Activated B cell treated with CpG ODN at 0.5 μM for 24 hours (primary cell): ENCODE results near the gene ARHGDIG. TPM values are rescaled to one million over a fixed set of nuclear protein-coding genes. Genes with fewer than 3 reads are reported as not detected.

Source experiments
- ATAC-seq: fragments of 200-7000 bp; cut with Tn5 transposase; one replicate; pipeline ENCODE4 v1.10.0; 2021; ENCODE audit warnings: low read depth, mild to moderate bottlenecking, moderate library complexity
- CTCF ChIA-PET: fragments of 350-600 bp; sonication (Branson Sonifier 250); formaldehyde crosslinking; loops from one replicate; lab custom pipeline; 2021; ENCODE audit warnings: antibody characterized with exemption; lab: Charles Lee
- POLR2A ChIA-PET: fragments of 350-600 bp; sonication (Branson Sonifier 250); formaldehyde crosslinking; loops from one replicate; lab custom pipeline; 2021; ENCODE audit warnings: antibody characterized with exemption; lab: Charles Lee
- DNase-seq: peaks from one replicate; pipeline ENCODE4 v3.0.0; 2022
- H3K27ac Mint-ChIP-seq: one replicate; pipeline ENCODE4 v1.8.0; 2020; ENCODE audit warnings: mixed read lengths
- H3K27me3 Mint-ChIP-seq: one replicate; pipeline ENCODE4 v1.8.0; 2021; ENCODE audit warnings: mixed read lengths
- H3K36me3 Mint-ChIP-seq: one replicate; pipeline ENCODE4 v1.8.0; 2021; ENCODE audit warnings: low read depth, mixed read lengths
- H3K4me1 Mint-ChIP-seq: one replicate; pipeline ENCODE4 v1.8.0; 2021; ENCODE audit warnings: mixed read lengths
- H3K4me3 Mint-ChIP-seq: one replicate; pipeline ENCODE4 v1.8.0; 2020; ENCODE audit warnings: mild to moderate bottlenecking, mixed read lengths
- H3K9me3 Mint-ChIP-seq: one replicate; pipeline ENCODE4 v1.8.0; 2020; ENCODE audit warnings: mixed read lengths
- intact Hi-C: fragments of 100-400 bp; cut with micrococcal nuclease; formaldehyde crosslinking; loops from one replicate; pipeline ENCODE4 v1.15.1; 2024
- total RNA-seq: library from RNA; stranded (reverse); gene quantifications from 2 replicates; pipeline ENCODE4 v1.2.3, GENCODE V29; 2022
- TF ChIP-seq, protein P1 (sequence below): fragments of 200-600 bp; IDR thresholded peaks from one replicate; pipeline ENCODE4 v1.8.0; 2022; ENCODE audit warnings: antibody characterized with exemption, mild to moderate bottlenecking

Gene ARHGDIG
- total RNA-seq, 1 donor from 2014 or later, result not detected

DNA sequence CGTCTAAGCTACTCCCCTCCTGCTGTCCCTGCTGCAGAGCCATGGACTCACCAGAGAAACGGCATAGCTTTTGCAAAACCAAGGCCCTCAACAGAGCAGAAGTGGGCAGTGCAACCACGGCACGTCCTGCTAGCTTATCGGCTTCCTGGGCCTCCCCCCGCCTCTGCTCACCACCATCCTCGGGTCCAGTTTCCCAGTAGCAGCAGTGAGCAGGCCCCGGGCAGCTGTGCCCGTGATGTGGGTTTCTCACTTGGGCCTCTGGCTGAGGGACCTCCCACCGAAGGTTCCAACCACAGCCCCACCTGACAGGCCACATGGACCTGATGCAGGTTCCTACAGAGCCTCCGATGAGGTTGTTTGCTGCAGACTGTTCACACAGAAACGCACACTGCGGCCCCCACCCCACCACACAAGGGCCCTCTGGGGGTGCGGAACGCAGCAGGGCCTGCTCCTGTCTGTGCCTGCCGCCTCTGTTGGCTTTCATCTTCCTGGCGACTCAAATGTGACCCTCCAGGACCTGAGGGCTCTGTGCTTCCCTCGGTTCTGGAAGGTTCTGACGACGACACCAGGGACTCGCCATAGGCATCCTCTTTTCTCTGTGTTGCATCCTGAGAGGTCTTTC lies 27.4 kb downstream of the ARHGDIG start:
- ChIA-PET POLR2A (no interaction called here), CTCF (no interaction called here)
- intact Hi-C loops, result no loop called here
- Mint-ChIP-seq H3K27me3 (no peaks in the 10 kb centered on the region), H3K4me3 (no peak overlapping the region), H3K9me3 (no peaks in the 10 kb centered on the region), H3K36me3 (peaks cover 64% of the 10 kb centered on the region), H3K27ac (no peak overlapping the region), H3K4me1 (peaks cover 5% of the 10 kb centered on the region)
- DNase-seq, result no peak
- ATAC-seq, result no peak
- TF ChIP-seq, protein P1, sequence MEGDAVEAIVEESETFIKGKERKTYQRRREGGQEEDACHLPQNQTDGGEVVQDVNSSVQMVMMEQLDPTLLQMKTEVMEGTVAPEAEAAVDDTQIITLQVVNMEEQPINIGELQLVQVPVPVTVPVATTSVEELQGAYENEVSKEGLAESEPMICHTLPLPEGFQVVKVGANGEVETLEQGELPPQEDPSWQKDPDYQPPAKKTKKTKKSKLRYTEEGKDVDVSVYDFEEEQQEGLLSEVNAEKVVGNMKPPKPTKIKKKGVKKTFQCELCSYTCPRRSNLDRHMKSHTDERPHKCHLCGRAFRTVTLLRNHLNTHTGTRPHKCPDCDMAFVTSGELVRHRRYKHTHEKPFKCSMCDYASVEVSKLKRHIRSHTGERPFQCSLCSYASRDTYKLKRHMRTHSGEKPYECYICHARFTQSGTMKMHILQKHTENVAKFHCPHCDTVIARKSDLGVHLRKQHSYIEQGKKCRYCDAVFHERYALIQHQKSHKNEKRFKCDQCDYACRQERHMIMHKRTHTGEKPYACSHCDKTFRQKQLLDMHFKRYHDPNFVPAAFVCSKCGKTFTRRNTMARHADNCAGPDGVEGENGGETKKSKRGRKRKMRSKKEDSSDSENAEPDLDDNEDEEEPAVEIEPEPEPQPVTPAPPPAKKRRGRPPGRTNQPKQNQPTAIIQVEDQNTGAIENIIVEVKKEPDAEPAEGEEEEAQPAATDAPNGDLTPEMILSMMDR, result no peak

DNA sequence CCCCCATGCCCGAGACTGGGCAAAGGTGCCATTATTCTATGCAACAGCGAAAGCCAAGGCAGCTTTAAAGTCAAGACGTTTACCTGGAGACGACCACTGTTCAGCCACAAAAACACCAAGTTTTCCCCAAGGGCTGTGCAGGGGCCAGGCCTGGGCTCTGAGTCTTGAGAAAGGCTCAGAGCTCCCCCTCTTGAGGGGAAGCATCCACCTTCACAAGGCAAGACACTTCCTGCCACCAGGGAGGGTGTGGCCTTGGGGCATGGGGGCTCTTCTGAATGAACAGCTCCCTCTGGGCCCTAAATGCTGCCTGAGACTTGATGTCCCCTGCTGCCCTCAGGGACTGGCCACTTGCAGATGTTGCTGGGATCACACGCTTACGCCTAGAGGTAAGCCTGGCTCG lies 29.1 kb downstream of the ARHGDIG start:
- ATAC-seq (no peak), DNase-seq (no peak)
- Mint-ChIP-seq H3K27ac (no peak overlapping the region), H3K36me3 (peaks cover 66% of the 10 kb centered on the region), H3K4me1 (peaks cover 5% of the 10 kb centered on the region), H3K9me3 (no peaks in the 10 kb centered on the region), H3K4me3 (no peak overlapping the region), H3K27me3 (no peaks in the 10 kb centered on the region)
- ChIA-PET POLR2A (interaction anchor here (1.0 kb wide), 1 partner anchor 43 kb away, joined by 10 read pairs; the partner anchor contains the start of gene AXIN1), CTCF (no interaction called here)
- TF ChIP-seq, protein P1, result no peak
- intact Hi-C loops, result no loop called here

DNA sequence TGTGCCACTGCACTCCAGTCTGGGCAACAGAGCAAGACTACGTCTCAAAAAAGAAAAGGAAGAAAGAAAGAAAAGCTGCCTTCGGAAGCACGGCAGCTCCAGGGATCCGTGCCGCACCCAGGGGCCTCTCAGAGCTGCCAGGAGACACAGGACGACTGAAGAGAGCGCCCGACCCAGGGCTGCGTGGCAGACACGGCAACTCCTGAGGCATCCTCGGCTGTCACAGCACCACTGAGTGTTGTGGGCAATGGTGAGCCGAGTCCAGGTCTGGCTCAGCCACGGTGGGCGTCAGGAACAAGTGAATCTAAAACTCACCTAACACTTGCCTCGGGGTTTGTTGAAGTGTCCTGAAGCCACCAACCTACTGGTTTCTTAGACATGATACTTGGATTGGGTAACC lies 31.3 kb downstream of the ARHGDIG start:
- Mint-ChIP-seq H3K27me3 (no peaks in the 10 kb centered on the region), H3K4me1 (peaks cover 8% of the 10 kb centered on the region), H3K36me3 (peaks cover 61% of the 10 kb centered on the region), H3K9me3 (no peaks in the 10 kb centered on the region), H3K27ac (no peak overlapping the region), H3K4me3 (no peak overlapping the region)
- ChIA-PET CTCF (no interaction called here), POLR2A (no interaction called here)
- DNase-seq (no peak), ATAC-seq (no peak)
- intact Hi-C loops, result no loop called here
- TF ChIP-seq, protein P1, result no peak

DNA sequence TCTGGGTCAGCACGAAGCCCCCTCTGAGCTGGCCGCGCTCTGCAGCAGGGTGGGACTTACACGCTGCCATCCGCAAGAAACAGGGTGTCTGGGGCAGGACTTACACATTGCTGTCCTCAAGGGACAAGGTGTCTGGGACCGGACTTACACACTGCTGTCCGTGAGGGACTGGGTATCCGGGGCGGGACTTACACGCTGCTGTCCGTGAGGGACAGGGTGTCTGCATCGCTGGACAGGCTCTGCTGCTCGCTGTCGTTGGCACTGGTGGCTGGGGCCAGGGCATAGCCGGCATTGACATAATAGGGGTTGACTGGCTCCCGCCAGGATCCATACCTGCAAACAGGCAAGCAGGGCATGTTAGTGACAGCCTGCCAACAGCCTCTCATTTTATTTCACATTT lies 34.0 kb downstream of the ARHGDIG start:
- no peak for ATAC-seq
- Mint-ChIP-seq H3K4me3 (no peak overlapping the region), H3K9me3 (no peaks in the 10 kb centered on the region), H3K4me1 (peaks cover 10% of the 10 kb centered on the region), H3K27me3 (no peaks in the 10 kb centered on the region), H3K27ac (no peak overlapping the region), H3K36me3 (peaks cover 61% of the 10 kb centered on the region)
- intact Hi-C loops, result no loop called here
- CTCF ChIA-PET, result no interaction called here
- TF ChIP-seq, protein P1, result no peak
- POLR2A ChIA-PET, result no interaction called here
- no peak for DNase-seq

DNA sequence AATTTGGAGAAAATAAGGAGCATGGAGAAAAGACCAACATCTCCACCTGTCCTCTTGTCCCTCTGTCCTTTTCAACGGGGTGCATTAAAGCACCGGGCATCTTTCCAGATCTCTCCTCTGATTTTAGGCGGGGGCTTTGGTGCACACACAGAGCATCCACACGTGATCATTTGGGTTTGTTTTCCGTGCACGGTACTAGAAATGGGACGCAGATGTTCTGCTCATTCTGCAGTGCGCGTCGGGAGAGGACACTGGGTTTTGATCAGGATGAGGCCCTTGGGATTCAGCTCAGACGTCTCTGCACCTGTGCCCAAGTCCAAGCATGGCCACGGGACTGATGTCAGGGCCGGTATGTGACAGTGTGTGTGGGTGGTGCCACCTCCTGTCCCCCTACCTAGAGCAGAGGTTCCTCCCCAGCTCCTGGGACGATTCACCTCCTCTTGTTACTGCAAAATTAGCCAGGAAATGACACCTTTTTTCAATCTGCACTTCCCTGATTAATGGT lies 34.5 kb downstream of the ARHGDIG start:
- H3K4me3 Mint-ChIP-seq, result no peak overlapping the region
- DNase-seq (no peak), ATAC-seq (no peak)
- TF ChIP-seq, protein P1, result no peak
- CTCF ChIA-PET, result no interaction called here
- no peaks in the 10 kb centered on the region for H3K27me3 Mint-ChIP-seq
- no peaks in the 10 kb centered on the region for H3K9me3 Mint-ChIP-seq
- intact Hi-C loops, result no loop called here
- no peak overlapping the region for H3K27ac Mint-ChIP-seq
- H3K36me3 Mint-ChIP-seq, result peaks cover 61% of the 10 kb centered on the region
- POLR2A ChIA-PET, result no interaction called here
- H3K4me1 Mint-ChIP-seq, result peaks cover 11% of the 10 kb centered on the region
